PC-3 (cell line): Measurements from ENCODE around the gene SEMA6B.

Source experiments
- EZH2 ChIP-seq: fragments of 300-600 bp; sonication (generic); IDR thresholded peaks from one replicate; pipeline ENCODE4 v1.6.1; 2017; ENCODE audit warnings: antibody characterized with exemption, mild to moderate bottlenecking, low read length; ENCODE audit not compliant: unreplicated experiment
- TF ChIP-seq, protein P1 (sequence below): fragments of 300-600 bp; sonication (generic); conservative IDR thresholded peaks from 2 replicates; pipeline ENCODE4 v1.5.1; 2017; ENCODE audit warnings: antibody characterized with exemption, low read depth, mild to moderate bottlenecking, low read length

- TF ChIP-seq, protein P1, sequence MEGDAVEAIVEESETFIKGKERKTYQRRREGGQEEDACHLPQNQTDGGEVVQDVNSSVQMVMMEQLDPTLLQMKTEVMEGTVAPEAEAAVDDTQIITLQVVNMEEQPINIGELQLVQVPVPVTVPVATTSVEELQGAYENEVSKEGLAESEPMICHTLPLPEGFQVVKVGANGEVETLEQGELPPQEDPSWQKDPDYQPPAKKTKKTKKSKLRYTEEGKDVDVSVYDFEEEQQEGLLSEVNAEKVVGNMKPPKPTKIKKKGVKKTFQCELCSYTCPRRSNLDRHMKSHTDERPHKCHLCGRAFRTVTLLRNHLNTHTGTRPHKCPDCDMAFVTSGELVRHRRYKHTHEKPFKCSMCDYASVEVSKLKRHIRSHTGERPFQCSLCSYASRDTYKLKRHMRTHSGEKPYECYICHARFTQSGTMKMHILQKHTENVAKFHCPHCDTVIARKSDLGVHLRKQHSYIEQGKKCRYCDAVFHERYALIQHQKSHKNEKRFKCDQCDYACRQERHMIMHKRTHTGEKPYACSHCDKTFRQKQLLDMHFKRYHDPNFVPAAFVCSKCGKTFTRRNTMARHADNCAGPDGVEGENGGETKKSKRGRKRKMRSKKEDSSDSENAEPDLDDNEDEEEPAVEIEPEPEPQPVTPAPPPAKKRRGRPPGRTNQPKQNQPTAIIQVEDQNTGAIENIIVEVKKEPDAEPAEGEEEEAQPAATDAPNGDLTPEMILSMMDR: no peak
- no peak for TF ChIP-seq EZH2
Measured at GRCh38 chr19:4525563-4526002, 33.9 kb downstream of the SEMA6B start.
